A549 (cell line): ENCODE results near the gene ZNF445.

Experiments used
- CBX2 ChIP-seq: fragments of 200-600 bp; sonication (generic); IDR thresholded peaks from 2 replicates; pipeline ENCODE4 v1.6.1; 2016; ENCODE audit warnings: low read depth, mild to moderate bottlenecking, borderline replicate concordance
- CBX8 ChIP-seq: fragments of 200-600 bp; sonication (generic); IDR thresholded peaks from 2 replicates; pipeline ENCODE4 v1.6.1; 2016
- CHD4 ChIP-seq: fragments of 200-600 bp; sonication (generic); IDR thresholded peaks from 2 replicates; pipeline ENCODE4 v1.6.1; 2016; ENCODE audit warnings: antibody characterized with exemption, mild to moderate bottlenecking, borderline replicate concordance
- EP300 ChIP-seq, 2 experiments: fragments of >200 bp; sonication (Bioruptor Twin); formaldehyde crosslinking; IDR thresholded peaks; 2 replicates in 1 of 2; 3 replicates in 1 of 2; pipeline ENCODE4 v1.6.1; 2016 to 2017
- MYC ChIP-seq: IDR thresholded peaks from 2 replicates; pipeline ENCODE4 v1.6.1; 2012; ENCODE audit warnings: mild to moderate bottlenecking, inconsistent platforms, low read length, improper control_type of control experiment, borderline replicate concordance
- NFE2L2 ChIP-seq: fragments of 150-350 bp; conservative IDR thresholded peaks from 2 replicates; pipeline ENCODE4 v1.6.1; 2014; ENCODE audit warnings: low read length
- POLR2A ChIP-seq: IDR thresholded peaks from 2 replicates; pipeline ENCODE4 v1.6.1; 2012; ENCODE audit warnings: mild to moderate bottlenecking, low read length
- RAD21 ChIP-seq, 2 experiments: fragments of >200 bp in 1 of 2; sonication (Bioruptor Twin) in 1 of 2; formaldehyde crosslinking in 1 of 2; IDR thresholded peaks in 1 of 2; conservative IDR thresholded peaks in 1 of 2; 2 replicates in 1 of 2; 3 replicates in 1 of 2; pipeline ENCODE4 v1.6.1; 2012 to 2018; ENCODE audit warnings: inconsistent platforms in 1 of 2
- SMC3 ChIP-seq: fragments of >200 bp; sonication (Bioruptor Twin); formaldehyde crosslinking; IDR thresholded peaks from 3 replicates; pipeline ENCODE4 v1.6.1; 2018; ENCODE audit warnings: inconsistent platforms
- SREBF2 ChIP-seq: fragments of 450-650 bp; IDR thresholded peaks from 2 replicates; pipeline ENCODE4 v1.6.1; 2014; ENCODE audit warnings: mild to moderate bottlenecking, moderate library complexity
- TF ChIP-seq, protein P1 (sequence below): fragments of >200 bp; sonication (Bioruptor Twin); formaldehyde crosslinking; IDR thresholded peaks from 3 replicates; pipeline ENCODE4 v1.5.1; 2016
- TF ChIP-seq, protein P2 (sequence below): fragments of 200-600 bp; sonication (generic); IDR thresholded peaks from 2 replicates; pipeline ENCODE4 v1.6.1; 2016; ENCODE audit warnings: antibody characterized with exemption, mild to moderate bottlenecking, moderate library complexity

- TF ChIP-seq NFE2L2 (no peak), SREBF2 (no peak), SMC3 (no peak), POLR2A (no peak), EP300 (IDR thresholded peaks at IDR 0.05) (no peak), MYC (no peak), RAD21 (conservative IDR thresholded peaks at IDR 0.05 in 1 of 2, IDR thresholded peaks at IDR 0.05 in 1 of 2) (no peak), CBX2 (no peak), CBX8 (no peak), CHD4 (no peak)
- TF ChIP-seq, protein P1, sequence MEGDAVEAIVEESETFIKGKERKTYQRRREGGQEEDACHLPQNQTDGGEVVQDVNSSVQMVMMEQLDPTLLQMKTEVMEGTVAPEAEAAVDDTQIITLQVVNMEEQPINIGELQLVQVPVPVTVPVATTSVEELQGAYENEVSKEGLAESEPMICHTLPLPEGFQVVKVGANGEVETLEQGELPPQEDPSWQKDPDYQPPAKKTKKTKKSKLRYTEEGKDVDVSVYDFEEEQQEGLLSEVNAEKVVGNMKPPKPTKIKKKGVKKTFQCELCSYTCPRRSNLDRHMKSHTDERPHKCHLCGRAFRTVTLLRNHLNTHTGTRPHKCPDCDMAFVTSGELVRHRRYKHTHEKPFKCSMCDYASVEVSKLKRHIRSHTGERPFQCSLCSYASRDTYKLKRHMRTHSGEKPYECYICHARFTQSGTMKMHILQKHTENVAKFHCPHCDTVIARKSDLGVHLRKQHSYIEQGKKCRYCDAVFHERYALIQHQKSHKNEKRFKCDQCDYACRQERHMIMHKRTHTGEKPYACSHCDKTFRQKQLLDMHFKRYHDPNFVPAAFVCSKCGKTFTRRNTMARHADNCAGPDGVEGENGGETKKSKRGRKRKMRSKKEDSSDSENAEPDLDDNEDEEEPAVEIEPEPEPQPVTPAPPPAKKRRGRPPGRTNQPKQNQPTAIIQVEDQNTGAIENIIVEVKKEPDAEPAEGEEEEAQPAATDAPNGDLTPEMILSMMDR: no peak
- TF ChIP-seq, protein P2, sequence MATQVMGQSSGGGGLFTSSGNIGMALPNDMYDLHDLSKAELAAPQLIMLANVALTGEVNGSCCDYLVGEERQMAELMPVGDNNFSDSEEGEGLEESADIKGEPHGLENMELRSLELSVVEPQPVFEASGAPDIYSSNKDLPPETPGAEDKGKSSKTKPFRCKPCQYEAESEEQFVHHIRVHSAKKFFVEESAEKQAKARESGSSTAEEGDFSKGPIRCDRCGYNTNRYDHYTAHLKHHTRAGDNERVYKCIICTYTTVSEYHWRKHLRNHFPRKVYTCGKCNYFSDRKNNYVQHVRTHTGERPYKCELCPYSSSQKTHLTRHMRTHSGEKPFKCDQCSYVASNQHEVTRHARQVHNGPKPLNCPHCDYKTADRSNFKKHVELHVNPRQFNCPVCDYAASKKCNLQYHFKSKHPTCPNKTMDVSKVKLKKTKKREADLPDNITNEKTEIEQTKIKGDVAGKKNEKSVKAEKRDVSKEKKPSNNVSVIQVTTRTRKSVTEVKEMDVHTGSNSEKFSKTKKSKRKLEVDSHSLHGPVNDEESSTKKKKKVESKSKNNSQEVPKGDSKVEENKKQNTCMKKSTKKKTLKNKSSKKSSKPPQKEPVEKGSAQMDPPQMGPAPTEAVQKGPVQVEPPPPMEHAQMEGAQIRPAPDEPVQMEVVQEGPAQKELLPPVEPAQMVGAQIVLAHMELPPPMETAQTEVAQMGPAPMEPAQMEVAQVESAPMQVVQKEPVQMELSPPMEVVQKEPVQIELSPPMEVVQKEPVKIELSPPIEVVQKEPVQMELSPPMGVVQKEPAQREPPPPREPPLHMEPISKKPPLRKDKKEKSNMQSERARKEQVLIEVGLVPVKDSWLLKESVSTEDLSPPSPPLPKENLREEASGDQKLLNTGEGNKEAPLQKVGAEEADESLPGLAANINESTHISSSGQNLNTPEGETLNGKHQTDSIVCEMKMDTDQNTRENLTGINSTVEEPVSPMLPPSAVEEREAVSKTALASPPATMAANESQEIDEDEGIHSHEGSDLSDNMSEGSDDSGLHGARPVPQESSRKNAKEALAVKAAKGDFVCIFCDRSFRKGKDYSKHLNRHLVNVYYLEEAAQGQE: no peak
These were observed 26.0 kb downstream of the ZNF445 start for GRCh38 chr3:44451441-44451840.
